ENCODE measurements around the gene OR7C2.

DNA sequence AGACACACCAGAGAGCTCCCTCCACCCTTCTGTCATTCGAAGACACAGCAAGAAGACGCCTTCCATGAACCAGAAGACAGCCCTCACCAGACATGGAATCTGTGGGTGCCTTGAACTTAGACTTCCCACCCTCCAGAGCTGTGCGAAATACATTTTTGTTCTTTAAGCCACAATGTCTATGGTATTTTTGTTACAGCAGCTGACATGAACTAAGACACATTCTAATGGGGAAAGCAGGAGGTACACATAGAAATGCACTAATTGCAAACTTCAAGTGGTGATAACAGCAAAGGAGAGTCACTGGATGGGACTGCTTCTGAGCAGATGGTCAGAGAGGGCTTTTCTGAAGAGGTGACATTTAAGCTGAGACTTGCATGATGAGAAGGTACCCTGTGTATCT is 16.2 kb downstream of the OR7C2 start:
- TF ChIP-seq, protein P1, sequence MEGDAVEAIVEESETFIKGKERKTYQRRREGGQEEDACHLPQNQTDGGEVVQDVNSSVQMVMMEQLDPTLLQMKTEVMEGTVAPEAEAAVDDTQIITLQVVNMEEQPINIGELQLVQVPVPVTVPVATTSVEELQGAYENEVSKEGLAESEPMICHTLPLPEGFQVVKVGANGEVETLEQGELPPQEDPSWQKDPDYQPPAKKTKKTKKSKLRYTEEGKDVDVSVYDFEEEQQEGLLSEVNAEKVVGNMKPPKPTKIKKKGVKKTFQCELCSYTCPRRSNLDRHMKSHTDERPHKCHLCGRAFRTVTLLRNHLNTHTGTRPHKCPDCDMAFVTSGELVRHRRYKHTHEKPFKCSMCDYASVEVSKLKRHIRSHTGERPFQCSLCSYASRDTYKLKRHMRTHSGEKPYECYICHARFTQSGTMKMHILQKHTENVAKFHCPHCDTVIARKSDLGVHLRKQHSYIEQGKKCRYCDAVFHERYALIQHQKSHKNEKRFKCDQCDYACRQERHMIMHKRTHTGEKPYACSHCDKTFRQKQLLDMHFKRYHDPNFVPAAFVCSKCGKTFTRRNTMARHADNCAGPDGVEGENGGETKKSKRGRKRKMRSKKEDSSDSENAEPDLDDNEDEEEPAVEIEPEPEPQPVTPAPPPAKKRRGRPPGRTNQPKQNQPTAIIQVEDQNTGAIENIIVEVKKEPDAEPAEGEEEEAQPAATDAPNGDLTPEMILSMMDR (IDR thresholded peaks at IDR 0.05) = no peak
- no peak for TF ChIP-seq ZFX (IDR thresholded peaks at IDR 0.05; ENCODE audit: borderline replicate concordance)
